SIG-M5 (cell line): Measurements from ENCODE around the gene KCNA10.

ENCODE experiments used
- DNase-seq: peaks from one replicate; lab custom pipeline; 2025; lab: John Stamatoyannopoulos, UW

KCNA10 gene

DNA sequence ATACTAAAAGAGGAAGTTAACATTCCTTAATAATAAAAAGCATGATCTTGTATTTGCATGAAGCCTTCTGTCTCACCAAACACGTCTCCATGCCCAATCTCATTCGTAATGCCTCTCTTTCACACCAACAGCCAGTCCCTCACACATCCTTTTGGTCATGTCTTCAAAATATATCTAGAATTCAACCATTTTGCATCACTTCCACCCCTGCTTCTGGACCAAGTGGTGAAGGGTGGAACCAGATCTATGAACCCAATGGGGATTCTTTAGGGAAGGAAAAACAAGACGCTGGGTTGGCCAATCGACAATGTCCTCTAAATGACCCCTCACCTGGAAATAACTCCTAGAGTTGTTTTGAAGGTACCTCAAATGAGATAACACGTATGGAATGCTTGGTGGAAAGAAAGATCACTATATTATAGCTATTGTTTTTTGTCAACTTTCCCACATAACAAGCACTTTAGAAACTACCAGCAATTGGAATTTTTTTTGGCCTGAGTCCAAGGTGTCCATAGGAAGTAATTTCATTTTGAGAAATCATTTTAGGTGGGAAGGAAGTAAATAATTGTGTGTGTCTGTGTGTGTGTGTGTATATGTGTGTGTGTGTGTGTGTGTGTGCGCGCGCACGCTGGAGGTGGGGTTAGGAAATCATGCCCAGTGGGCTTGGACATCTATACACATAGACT, at the start of gene KCNA10:
Gene KCNA10 (minus strand): TSS at position 51 of the 686 bp plus-strand sequence. CDS start 388 bp downstream, outside the sequence.
- no peak for DNase-seq

DNA sequence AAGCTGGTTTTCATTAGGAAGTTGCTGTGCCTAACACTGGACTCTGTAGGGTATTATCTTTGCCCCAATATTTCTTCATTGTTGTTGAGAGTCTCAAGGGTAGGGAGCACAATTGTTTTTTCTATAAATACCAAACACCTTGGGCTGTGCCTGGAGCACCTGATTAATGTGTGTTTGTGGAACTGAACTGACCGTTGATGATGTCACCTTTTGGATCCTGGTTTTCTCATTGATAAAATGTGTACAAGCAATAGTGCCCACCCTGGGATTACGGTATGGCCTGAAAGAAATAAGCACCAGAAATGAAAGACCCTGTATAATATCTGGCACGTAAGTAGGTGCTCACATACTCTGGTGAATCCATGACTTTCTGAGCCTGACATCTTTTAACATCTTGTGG, 47.9 kb upstream of the KCNA10 start:
- no peak for DNase-seq

DNA sequence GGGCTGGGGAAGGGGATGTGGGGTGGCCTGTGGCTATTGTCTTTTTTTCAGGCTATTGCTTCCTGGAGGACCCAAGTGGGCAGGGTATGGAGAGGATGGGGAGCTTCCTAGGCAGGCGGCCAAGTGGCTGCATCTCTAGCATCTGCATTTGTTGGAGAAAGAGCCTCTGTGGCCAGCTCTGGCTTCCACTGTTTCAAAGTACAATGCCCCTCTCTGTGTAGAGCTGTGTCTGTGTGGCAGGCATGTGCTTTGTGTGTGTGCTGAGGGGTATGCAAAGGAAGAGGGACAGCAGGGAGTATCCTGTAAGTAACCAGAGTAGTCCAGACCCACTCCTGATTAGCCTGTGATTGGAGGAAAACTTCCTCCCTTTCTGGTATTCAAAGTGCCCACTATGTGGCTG, 46.6 kb upstream of the KCNA10 start:
- DNase-seq = no peak

DNA sequence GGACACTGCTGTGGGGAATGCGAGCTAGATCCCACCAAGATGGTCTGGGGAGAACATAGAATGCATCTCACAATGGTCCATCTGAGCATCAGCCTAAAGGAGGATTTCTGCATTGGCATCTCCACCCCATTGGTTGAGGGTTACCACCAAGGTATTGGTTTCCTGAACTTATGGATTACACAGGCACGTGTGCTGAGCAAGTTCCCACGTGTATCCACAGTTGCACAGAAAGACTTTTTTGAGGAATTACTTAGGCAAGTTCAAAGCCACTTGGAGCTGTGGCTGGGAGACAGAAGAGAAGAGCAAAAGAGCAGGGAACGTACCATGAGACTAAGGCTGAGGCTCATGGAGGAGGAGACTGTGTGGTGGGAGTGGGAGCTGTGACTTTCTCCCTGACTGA, 44.1 kb upstream of the KCNA10 start:
- no peak for DNase-seq

DNA sequence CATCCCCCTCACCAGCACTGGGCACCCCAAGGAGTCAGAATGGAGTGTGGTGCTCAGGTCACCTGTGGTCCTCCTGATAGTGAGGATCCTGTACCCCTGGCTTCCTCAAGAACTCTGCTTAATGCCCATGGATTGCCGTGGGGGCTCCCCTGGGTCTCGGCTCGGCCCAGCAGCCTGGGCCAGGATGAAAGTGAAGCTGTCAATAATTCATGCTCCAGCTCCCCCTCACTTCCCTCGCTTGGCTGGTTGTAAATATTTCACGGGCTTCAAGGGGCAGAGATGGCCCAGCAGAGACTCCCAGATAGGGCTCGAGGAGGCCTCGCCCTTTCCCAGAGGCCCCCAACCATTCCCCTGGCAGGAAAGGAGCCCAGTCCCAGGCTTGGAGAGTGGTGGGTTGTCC, 42.6 kb upstream of the KCNA10 start:
- no peak for DNase-seq

DNA sequence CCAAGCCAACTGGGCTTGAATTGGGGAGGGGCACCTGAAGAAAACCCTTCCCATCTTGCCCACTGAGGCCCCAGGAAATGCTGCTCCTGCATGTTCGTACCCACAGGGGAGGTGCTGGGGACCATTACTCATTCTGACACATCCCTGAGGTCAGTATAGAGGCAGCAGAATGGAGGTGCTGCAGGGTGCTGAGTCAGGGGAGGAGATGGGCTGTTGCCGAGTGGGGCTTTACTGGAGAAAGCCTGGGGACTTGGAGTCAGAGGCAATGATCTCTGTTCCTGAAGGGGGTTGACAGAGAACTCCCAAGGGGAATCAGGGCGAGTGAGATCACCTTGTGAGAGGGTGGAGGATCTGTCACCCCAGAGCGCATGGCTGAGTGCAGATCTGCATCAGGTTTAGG, 40.2 kb upstream of the KCNA10 start:
- DNase-seq = no peak

DNA sequence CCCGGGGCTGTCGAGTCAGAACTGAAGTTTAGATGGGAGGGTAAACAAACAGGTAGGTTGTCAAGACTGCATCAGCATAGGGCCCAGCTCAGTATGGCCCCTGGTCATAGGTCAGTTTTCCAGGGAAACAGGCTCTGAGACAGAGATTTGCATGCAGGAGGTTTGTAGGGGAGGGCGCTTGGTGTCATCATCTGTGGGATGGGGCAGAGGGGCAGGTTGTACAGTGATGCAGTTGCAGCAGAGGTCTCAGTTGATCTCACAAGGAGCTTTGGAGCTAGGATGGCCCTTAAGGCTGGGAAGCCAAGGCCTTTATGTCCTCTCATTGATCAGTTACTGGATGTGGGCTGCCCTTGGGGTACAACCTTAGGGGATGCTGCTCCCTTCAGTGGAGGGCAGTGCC, 38.5 kb upstream of the KCNA10 start:
- DNase-seq = no peak

DNA sequence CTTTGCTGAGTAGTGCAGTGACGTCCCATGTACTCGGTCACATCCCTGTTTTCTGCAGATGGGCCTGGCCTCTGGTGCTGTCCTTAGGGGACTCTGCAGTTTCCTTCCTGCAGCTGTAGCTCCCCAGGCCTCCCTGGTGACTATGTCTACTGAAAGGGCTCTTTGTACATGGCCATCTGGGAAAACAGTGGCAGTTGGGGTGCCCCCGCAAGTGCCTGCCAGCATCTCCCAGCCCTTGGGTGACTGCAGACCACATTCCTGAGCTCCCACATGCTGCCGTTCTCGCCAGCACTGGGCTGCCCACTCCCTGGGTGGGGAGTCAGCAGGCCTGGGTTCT, 37.5 kb upstream of the KCNA10 start:
- no peak for DNase-seq

DNA sequence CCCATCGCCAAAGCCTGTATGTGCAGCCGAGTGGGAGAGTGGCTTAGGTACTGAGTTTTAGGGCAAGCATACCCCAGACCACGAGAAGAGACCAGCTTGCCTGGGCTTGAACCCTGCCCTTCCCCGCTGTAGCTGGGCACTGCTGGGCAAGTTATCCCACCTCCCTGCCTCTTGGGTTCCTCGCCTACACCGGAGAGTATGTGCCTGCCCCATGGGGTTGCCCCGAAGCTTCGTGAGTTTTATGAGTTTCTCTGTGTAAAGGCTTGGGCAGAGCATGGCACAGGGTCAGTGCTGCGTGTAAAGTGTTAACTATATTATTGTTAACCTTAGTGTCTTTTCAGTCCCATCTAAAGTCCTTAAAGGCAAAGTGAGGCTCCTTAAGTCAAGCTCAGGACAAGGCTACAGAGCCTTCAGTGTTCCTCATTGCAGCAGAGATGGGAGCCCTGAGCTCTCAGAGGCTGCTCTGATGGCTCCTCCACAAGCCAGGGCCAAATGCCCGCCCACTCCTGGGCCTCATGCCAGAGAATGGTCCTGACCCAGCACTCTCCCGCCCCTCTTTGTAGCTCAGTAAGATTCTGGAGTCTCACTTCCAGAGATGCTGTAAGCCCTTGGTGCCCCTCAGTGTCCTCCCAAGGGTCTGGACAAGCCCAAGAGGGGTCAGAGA, 37.0 kb upstream of the KCNA10 start:
- no peak for DNase-seq

DNA sequence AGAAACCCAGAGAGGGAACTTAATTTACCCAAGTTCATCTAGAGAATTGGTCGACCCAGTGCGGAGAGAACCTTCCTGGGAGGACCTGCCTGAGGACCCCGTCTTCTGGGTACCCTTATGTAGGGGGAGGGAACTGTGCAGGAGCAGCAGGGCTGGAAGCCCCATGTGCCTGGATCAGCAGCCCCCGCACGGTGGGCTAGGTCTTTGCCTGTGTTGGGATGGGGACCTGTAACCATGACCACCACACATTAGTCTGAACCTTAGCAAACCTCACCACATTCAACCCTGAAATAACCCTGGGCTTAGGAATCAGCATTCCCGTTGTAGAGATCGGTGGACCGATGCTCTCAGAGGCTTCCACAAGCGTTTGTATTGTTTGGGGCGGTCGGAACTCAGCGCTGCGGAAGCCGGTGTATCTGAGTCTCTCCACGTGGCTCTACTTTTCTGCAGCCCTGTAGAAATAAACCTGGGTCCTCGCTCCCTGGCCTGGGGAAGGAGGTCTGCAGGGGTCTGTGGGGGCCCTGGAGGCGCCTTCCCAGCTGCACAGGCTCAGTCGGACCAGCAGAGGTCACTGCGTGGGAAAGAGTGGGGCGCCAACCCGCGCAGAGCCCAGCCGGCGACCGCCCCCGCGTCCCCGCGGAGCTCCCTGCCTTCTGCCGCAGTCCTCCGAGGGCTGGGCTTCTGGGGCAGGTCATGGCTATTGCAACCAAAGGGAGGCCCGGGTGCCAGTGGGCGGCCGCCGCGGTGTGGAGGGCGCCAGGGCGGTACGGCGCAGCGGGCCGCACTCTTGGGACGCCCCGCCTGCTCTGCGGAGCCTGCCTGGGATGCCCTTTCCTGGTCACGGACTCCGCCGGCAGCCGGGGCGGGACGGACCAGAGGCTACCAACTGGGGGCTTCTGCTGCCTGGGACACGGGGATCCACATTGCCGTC, 36.2 kb upstream of the KCNA10 start:
- no peak for DNase-seq

DNA sequence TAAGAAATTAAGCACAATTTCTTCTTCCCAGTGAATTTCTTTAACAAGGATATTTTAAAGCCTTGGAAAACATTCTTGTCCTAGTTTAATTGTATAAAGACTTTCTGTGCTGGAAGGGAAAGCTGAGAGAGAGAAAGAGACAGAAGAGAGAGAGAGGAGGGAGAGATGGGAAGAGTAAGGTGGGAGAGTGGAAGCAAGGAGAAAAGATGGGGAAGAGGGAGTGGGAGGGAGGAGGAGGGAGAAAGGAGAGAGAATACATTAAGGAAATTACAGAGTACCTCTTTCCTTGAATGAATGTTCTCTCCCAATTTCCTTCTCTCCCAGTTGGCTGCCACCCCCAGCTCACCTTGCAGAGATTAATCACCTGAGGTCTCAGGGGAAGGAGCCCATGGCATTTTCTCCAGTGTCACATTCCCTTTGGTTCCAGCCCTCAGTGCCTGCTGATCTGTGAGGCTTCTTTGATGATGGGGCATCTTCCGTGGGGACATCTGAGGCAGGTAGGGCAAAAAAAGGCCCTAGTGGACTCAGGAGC, 32.4 kb upstream of the KCNA10 start:
- no peak for DNase-seq

DNA sequence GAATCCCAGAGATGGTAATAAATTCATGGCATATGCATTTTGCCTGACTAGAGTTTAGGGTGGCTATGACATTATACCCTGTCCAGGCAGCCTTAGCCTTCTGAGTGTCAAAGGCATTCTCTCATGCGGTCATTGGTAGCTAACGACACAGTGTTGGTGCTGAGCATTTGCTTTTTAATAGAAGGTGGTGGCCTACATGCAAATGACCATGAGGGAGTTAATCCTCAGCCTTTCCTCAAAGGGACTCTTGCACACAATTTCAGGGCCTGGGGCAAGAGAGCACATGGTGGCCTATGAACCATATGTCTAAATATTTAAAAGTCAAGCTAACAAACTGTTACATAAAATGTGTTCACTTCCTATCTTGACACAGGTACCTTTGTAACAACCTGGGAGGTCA, 30.9 kb upstream of the KCNA10 start:
- no peak for DNase-seq

DNA sequence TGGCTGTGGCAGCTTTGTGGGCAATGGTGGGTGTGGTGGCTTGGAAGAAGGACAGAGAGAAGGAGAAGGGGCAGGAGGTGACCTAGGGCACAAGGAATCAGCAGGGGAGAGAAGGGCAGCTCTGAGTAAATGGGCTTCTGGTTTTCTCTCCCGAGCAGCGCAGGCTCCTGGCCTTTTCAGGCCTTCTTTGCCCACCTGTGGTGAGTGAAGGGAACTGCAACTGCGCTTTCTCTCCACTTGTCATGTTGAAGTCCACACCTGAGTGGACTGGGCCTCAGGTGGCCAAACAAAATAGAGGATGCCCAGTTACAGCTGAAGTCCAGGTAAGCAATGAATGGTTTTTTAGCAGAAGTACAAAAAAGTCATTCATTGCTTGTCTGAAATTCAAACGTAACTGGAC, 29.4 kb upstream of the KCNA10 start:
- DNase-seq = no peak

DNA sequence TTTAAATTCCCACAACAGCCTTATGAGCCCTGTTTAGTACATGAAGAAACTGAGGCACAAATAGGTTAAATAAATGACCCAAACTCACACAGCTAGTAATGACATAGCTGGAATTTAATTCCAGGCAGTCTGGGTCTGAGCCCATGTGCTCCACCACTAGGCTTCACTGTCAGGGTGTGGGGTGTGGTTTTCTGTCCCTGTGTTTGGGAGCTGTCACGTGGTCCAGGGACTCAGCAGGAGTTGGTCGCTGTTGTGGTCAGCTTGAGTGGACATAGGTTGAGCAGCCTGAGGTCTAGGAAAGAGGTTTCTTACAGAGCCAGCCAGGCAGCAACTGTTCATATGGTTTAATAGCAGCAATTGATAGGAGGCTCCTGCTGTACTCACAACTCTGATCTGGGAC, 28.0 kb upstream of the KCNA10 start:
- no peak for DNase-seq

DNA sequence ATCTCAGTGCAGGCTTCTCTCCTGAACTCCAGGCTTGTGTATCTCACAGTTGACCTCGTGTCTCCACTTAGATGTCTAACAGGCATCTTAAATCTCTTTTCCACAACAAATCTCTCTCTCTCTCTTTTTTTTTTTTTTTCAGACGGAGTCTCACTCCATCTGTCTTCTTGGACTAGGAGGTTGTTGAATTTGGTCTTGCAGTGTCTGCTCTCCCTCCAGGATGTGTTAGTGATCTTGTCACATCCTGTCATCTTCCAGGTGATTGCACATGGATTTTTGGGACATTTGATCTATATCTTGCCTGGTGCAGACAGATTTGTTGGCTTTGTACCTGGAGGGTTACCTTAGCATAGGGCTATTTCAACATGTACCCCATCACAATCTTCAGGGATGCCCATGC, 26.5 kb upstream of the KCNA10 start:
- no peak for DNase-seq

DNA sequence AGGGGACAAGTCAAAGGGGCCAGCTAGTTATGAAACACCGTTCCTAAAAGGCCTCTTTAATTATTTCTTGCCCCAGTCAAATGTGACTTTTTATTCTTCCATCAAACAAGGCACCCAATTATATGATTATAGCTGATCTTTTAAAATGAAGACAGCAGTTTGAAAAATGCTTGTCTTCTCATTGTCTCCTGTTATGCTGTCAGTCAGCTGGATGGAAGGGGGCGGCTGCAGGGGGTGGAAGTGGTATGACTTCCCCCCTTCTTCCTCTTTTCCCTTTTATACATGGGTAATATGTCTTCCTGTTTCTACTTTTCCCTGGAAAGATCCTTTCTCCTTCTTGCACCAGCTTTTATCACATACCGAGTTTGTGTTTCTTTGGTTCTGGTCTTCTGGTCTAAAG, 25.8 kb upstream of the KCNA10 start:
- no peak for DNase-seq

DNA sequence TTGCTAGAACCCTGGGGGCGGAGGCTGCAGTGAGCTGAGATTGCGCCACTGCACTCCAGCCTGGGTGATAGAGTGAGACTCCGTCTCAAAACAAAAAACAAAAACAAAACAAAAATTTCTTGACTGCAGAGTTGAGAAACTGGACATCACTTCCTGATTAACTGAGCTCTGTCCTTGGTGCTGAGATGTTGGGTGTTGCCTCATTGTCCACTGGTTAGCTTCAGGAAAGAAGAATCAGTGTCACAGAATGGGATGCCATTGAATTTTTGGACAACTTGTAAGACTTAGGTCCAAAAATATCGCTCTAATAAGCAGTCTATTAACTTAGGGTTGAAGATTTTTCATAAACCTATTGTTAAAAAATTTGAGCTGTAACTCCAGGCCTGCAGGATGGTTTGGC, 23.8 kb upstream of the KCNA10 start:
- no peak for DNase-seq

DNA sequence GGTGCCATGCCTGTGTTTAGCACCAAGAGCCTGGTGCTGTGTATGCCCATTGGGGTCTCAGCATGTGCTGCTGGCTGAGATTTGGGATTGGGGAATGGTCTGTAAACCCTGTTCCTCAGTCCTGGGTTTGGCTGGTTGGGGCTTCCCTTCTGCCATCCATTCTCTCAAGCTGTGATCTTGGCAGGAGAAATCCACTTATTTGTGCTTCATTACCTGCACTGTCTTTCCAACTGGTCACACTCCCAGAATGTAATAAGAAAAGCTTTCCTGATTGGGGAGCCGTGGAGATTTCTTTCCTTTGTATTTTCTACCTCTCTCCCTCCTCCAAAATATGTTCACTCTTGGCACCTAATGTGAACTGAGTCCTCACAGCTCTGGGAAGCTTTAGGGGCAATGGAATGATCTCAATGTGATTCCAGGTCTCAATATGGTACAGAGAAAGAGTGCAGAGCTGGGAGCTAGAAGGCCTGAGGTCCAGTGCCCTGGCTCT, 23.0 kb upstream of the KCNA10 start:
- DNase-seq = no peak

DNA sequence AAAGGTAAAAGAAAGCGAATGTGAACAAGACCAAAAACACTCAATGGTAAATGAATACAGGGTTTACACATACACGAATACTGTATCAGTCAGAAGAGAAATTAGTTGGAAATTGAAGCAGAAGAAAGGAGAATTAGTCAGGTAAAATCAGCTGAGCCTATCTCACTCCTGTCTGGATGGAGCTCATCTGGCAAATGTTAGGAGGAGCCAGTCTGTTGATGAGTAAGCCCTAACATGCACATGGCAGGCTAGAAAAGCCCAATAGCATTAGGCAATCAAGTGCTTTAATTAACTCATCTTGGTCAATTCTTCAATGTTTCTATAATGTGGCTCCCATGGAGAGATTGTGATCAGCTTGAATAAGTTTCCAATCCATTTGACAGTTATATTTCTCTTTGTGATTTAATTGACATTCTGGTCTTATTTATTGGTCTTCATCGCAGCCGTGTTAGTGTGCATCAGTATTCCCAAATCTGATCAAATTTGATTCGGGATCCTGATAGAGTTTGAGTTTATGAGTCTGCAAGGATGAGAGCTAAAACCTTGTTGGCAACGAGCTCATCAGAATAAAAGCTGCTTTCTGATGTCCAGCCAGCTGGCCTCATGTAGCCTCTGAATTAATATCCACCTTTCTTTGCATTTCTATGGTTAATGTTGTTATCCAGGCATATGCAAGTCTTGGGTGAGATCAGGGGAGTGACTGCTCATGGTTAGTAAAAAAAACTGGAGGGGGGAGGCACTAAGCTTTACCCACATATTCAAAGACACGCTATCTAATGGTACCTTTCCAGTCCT, 22.1 kb upstream of the KCNA10 start:
- no peak for DNase-seq

DNA sequence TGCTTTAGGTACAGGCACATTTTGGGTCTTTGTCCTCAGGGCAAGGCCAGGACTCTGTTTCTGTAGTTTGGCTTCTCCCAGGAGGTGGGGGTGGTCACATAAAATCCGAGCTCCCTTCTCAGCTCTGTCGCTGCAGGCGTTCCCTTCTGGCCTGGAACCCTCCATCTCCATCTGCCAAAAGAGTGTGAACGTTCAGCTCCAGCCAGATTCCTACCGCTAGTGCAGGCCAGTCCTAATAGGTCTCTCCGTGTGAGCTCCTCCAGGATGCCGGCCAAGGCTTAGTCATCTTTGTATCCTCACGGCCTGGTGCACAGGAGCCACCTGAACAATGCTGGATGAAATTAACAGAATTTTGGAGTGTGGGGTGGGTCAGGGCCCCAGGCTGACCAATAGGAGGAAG, 19.9 kb upstream of the KCNA10 start:
- DNase-seq = no peak

DNA sequence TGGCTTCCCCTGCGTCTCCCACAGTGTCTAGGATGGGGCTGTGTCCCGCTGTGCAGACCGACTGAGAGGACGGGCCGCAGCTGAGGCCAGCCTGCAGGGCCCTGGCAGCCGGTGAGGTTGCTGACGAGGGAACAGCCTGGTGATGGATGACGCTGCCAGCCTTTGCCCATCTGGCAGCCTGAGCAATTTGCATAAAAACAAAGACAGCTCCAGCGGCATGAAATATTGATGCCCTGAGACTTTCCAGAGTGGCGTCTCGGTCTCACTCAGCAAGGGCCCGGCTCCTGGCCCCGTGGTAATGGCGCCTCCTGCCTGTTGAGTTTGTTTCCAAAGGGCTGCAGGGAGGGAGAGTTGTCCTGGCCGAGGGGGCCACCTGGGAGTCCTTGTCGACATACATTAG, 19.1 kb upstream of the KCNA10 start:
- DNase-seq = no peak

DNA sequence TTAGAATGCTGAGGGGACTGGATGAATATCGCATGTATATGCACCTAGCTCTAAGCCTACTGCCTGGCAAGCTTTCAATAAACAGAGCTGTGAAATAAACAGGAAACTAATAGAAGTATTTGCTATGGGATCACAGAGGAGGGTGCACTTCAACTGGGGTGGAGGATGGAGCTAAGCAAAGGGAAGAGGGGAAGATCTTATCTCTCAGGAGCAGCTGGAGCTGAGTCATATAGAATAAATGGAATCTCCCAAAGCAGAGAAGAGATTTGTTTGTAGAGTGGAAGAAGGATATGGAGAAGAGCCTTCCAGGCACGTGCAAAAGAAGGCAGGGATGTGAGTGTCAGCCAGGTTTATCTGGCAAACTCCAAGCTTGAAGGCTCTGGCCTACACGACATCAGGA, 17.0 kb upstream of the KCNA10 start:
- DNase-seq = no peak
